GM21717 (cell line): ENCODE results near the gene ARHGEF6.

Experiments used
- ATAC-seq: cut with Tn5 transposase; IDR thresholded peaks from one replicate; pipeline ENCODE4 v1.9.1; 2021; ENCODE audit warnings: mild to moderate bottlenecking, moderate library complexity; ENCODE audit not compliant: unreplicated experiment

Gene ARHGEF6

GRCh38 chrX:136652822-136653723 is 127.7 kb downstream of the ARHGEF6 start:
- no peak for ATAC-seq

- no peak for ATAC-seq
Observed at GRCh38 chrX:136650811-136651210, 129.9 kb downstream of the ARHGEF6 start.

GRCh38 chrX:136647677-136648360 is 132.9 kb downstream of the ARHGEF6 start, which contains the start of gene CD40LG:
CD40LG (plus strand) TSS chrX:136648158; CDS start chrX:136648249, 91 bp downstream.
- ATAC-seq = no peak

- ATAC-seq = no peak
Observed at GRCh38 chrX:136646602-136647239, 134.0 kb downstream of the ARHGEF6 start.

- no peak for ATAC-seq
Observed at GRCh38 chrX:136643243-136643642, 137.5 kb downstream of the ARHGEF6 start.

- no peak for ATAC-seq
Observed at GRCh38 chrX:136639506-136640176, 141.1 kb downstream of the ARHGEF6 start.

- ATAC-seq = no peak
Observed at GRCh38 chrX:136636121-136636520, 144.6 kb downstream of the ARHGEF6 start.

GRCh38 chrX:136635235-136635634 is 145.5 kb downstream of the ARHGEF6 start:
- peak; percentile 75 for ATAC-seq

GRCh38 chrX:136630881-136631280 is 149.9 kb downstream of the ARHGEF6 start:
- ATAC-seq = no peak

- ATAC-seq = no peak
Observed at GRCh38 chrX:136629084-136629750, 151.5 kb downstream of the ARHGEF6 start.

- ATAC-seq = no peak
Observed at GRCh38 chrX:136627409-136627808, 153.3 kb downstream of the ARHGEF6 start.

GRCh38 chrX:136626891-136627290 is 153.8 kb downstream of the ARHGEF6 start:
- ATAC-seq = no peak

- no peak for ATAC-seq
Observed at GRCh38 chrX:136626237-136626636, 154.5 kb downstream of the ARHGEF6 start.

GRCh38 chrX:136625246-136625645 is 155.5 kb downstream of the ARHGEF6 start:
- ATAC-seq = no peak

GRCh38 chrX:136623396-136623795 is 157.3 kb downstream of the ARHGEF6 start:
- ATAC-seq = no peak

GRCh38 chrX:136622568-136622967 is 158.2 kb downstream of the ARHGEF6 start:
- ATAC-seq = no peak

GRCh38 chrX:136620780-136621179 is 160.0 kb downstream of the ARHGEF6 start:
- ATAC-seq = no peak

GRCh38 chrX:136619899-136620505 is 160.7 kb downstream of the ARHGEF6 start:
- ATAC-seq = no peak

GRCh38 chrX:136616987-136617685 is 163.6 kb downstream of the ARHGEF6 start:
- peak; percentile 79 for ATAC-seq
